ENCODE results near the gene FARP1. TPM values are rescaled to one million over a fixed set of nuclear protein-coding genes. Genes with fewer than 3 reads are reported as not detected.

Gene FARP1
- total RNA-seq, 2 donors from 2014 or later = 0.76 to 0.87 TPM

DNA sequence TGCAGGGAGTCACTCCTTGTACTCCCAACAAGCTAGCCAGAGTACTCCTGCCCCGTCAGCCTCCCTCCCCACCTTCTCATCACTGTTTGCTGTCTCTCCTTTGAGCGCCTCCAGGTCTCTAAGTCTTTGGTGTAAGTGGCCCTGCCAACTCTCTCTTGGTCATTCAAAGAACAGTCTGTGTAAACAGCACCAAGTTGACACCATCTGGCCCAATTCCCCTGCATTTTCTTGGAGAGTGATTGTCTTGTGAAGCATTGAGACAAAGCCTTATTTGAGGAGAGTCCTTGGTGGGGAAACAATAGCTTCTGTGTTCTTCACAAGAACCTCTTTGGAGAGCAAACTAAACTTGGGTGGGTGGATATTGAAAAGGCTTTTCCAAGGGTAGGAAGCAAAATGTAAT is 148.8 kb downstream of the FARP1 start:
- DNase-seq (no peak), ATAC-seq (no peak)
- Mint-ChIP-seq H3K36me3 (ENCODE audit: low read depth) (no peaks in the 10 kb centered on the region), H3K4me3 (no peak overlapping the region), H3K27ac (no peak overlapping the region), H3K4me1 (no peaks in the 10 kb centered on the region), H3K27me3 (peaks cover 33% of the 10 kb centered on the region)
- H3K9me3 ChIP-seq (ENCODE audit: control insufficient read depth, low read length, poor library complexity, severe bottlenecking) = no peaks in the 10 kb centered on the region

DNA sequence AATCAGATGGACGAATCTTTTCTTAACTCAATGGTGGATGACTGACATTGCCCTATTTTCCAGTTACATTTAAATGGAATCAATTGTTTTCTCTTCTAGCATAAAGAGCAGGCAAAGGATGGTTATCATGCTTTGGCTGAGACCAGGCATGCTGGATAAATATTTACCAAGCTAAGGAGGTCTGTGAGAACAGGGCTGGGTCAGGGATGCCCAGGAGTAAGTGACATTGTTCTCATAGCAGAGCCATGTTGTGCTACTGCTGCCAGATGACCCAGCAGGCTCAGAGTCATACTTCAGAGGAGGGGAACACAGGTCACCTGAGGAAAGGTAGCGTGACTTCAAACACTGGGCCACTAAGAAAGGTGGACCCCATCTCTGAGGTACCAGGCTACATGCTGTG is 150.2 kb downstream of the FARP1 start:
- Mint-ChIP-seq H3K4me1 (no peaks in the 10 kb centered on the region), H3K4me3 (no peak overlapping the region), H3K27me3 (peaks cover 46% of the 10 kb centered on the region), H3K27ac (no peak overlapping the region), H3K36me3 (ENCODE audit: low read depth) (no peaks in the 10 kb centered on the region)
- no peak for DNase-seq
- no peak for ATAC-seq
- no peaks in the 10 kb centered on the region for H3K9me3 ChIP-seq (ENCODE audit: control insufficient read depth, low read length, poor library complexity, severe bottlenecking)

DNA sequence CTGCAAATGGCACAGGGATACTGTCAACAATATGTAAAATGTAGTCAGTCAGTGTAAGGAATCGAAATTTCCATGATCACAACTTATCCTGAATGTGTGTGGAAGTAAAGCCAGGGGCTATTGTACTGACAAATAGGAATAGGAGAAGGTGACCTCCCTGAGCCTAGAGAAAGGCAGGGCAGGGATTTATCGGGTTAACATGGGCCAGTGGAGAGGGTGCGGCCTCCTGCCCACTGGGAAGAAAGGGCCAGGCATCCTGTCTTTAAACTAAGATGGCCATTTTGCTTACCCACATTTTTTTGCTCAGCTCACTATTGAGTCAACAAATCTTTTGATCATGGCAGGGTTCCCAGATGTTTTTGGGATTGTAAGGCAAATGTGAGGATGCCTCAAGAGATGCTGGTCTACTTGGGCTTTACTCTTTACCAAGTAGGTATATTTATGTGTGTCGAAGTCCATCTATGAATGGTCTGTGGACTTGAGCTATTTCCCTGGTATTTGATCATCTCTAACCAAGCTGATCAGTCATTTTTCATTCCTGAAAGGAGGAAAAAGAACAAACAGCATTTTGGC is 150.8 kb downstream of the FARP1 start:
- no peak overlapping the region for H3K4me3 Mint-ChIP-seq
- peaks cover 47% of the 10 kb centered on the region for H3K27me3 Mint-ChIP-seq
- H3K9me3 ChIP-seq (ENCODE audit: control insufficient read depth, low read length, poor library complexity, severe bottlenecking) = no peaks in the 10 kb centered on the region
- no peaks in the 10 kb centered on the region for H3K4me1 Mint-ChIP-seq
- no peak overlapping the region for H3K27ac Mint-ChIP-seq
- DNase-seq = no peak
- ATAC-seq = no peak
- no peaks in the 10 kb centered on the region for H3K36me3 Mint-ChIP-seq (ENCODE audit: low read depth)

GRCh38 chr13:98295371-98295770 is 152.5 kb downstream of the FARP1 start:
- Mint-ChIP-seq H3K27ac (no peak overlapping the region), H3K4me1 (no peaks in the 10 kb centered on the region), H3K4me3 (no peak overlapping the region), H3K27me3 (peaks cover 50% of the 10 kb centered on the region), H3K36me3 (ENCODE audit: low read depth) (no peaks in the 10 kb centered on the region)
- no peaks in the 10 kb centered on the region for H3K9me3 ChIP-seq (ENCODE audit: control insufficient read depth, low read length, poor library complexity, severe bottlenecking)
- ATAC-seq (no peak), DNase-seq (no peak)

GRCh38 chr13:98297051-98297450 is 154.2 kb downstream of the FARP1 start:
- H3K9me3 ChIP-seq (ENCODE audit: control insufficient read depth, low read length, poor library complexity, severe bottlenecking) = no peaks in the 10 kb centered on the region
- Mint-ChIP-seq H3K27me3 (peaks cover 55% of the 10 kb centered on the region), H3K36me3 (ENCODE audit: low read depth) (no peaks in the 10 kb centered on the region), H3K4me1 (no peaks in the 10 kb centered on the region), H3K27ac (no peak overlapping the region), H3K4me3 (no peak overlapping the region)
- DNase-seq (no peak), ATAC-seq (no peak)

- no peaks in the 10 kb centered on the region for H3K36me3 Mint-ChIP-seq (ENCODE audit: low read depth)
- H3K27me3 Mint-ChIP-seq = peaks cover 59% of the 10 kb centered on the region
- H3K4me3 Mint-ChIP-seq = no peak overlapping the region
- DNase-seq (no peak), ATAC-seq (no peak)
- no peaks in the 10 kb centered on the region for H3K9me3 ChIP-seq (ENCODE audit: control insufficient read depth, low read length, poor library complexity, severe bottlenecking)
- H3K27ac Mint-ChIP-seq = no peak overlapping the region
- no peaks in the 10 kb centered on the region for H3K4me1 Mint-ChIP-seq
Measured at GRCh38 chr13:98297745-98298144, 154.9 kb downstream of the FARP1 start.

- Mint-ChIP-seq H3K4me1 (peaks cover 2% of the 10 kb centered on the region), H3K36me3 (ENCODE audit: low read depth) (no peaks in the 10 kb centered on the region), H3K27ac (no peak overlapping the region), H3K27me3 (peaks cover 62% of the 10 kb centered on the region), H3K4me3 (no peak overlapping the region)
- H3K9me3 ChIP-seq (ENCODE audit: control insufficient read depth, low read length, poor library complexity, severe bottlenecking) = no peaks in the 10 kb centered on the region
- no peak for ATAC-seq
- DNase-seq = no peak
Measured at GRCh38 chr13:98298599-98298998, 155.7 kb downstream of the FARP1 start.

- H3K36me3 Mint-ChIP-seq (ENCODE audit: low read depth) = no peaks in the 10 kb centered on the region
- no peak for DNase-seq
- peaks cover 63% of the 10 kb centered on the region for H3K27me3 Mint-ChIP-seq
- no peak overlapping the region for H3K4me3 Mint-ChIP-seq
- no peak overlapping the region for H3K27ac Mint-ChIP-seq
- H3K4me1 Mint-ChIP-seq = peaks cover 2% of the 10 kb centered on the region
- ATAC-seq = no peak
- no peaks in the 10 kb centered on the region for H3K9me3 ChIP-seq (ENCODE audit: control insufficient read depth, low read length, poor library complexity, severe bottlenecking)
Measured at GRCh38 chr13:98299235-98299965, 156.5 kb downstream of the FARP1 start.

DNA sequence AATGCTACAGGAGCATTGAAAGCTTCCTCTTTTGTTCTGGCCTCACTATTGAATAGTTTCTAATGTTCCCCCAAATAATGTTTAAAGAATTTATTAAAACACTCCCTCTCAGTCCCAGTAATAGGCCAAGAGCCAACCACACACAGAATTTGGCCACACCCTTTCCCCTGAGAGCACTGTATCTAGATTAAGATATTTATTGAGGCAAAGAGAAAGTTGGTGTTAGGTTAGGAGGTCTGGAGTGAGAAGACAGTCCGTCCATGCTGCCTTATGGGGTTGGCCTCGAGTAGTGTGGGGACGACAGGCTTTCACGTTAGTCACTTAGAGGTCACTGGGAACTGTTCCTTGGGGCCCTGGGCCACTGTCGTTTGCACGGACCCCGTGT is 157.1 kb downstream of the FARP1 start:
- H3K36me3 Mint-ChIP-seq (ENCODE audit: low read depth) = no peaks in the 10 kb centered on the region
- no peak overlapping the region for H3K27ac Mint-ChIP-seq
- H3K4me1 Mint-ChIP-seq = peaks cover 2% of the 10 kb centered on the region
- peaks cover 63% of the 10 kb centered on the region for H3K27me3 Mint-ChIP-seq
- no peaks in the 10 kb centered on the region for H3K9me3 ChIP-seq (ENCODE audit: control insufficient read depth, low read length, poor library complexity, severe bottlenecking)
- H3K4me3 Mint-ChIP-seq = no peak overlapping the region
- ATAC-seq (no peak), DNase-seq (no peak)

DNA sequence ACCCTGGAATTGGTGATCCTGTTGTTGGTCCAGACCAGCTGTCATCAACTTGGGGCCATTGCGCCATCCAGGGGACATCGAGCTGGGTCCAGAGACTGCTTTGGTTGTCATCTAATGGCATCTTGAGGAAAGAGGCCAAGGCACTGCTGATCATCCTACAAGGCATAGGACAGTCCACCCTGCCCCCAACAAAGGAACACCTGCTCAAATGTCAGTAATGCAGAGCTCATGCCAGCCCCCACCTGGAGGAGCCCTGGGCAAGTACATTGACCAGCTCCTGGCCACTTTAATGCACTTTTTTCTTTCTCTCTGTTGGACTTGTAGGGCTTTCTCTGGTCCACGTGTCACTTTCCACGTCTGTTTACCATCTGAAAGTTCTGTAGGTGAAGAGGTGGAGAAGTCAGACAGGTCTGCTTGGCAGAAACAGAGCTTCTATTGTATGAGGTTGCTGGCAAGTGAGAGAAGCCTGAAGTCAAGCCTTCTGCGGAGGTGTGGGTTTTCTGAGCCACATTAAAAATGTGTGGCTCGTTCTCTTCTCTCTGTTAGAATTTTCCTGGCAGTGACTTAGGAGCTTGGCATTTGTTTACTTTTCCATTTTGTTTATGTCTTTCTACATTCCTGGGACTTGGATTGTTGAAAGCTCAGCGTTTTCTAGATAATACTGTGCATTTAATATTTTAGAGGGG is 158.2 kb downstream of the FARP1 start:
- Mint-ChIP-seq H3K27ac (no peak overlapping the region), H3K4me3 (no peak overlapping the region), H3K4me1 (peaks cover 2% of the 10 kb centered on the region), H3K36me3 (ENCODE audit: low read depth) (no peaks in the 10 kb centered on the region), H3K27me3 (peaks cover 63% of the 10 kb centered on the region)
- ATAC-seq (no peak), DNase-seq (no peak)
- H3K9me3 ChIP-seq (ENCODE audit: control insufficient read depth, low read length, poor library complexity, severe bottlenecking) = no peaks in the 10 kb centered on the region

DNA sequence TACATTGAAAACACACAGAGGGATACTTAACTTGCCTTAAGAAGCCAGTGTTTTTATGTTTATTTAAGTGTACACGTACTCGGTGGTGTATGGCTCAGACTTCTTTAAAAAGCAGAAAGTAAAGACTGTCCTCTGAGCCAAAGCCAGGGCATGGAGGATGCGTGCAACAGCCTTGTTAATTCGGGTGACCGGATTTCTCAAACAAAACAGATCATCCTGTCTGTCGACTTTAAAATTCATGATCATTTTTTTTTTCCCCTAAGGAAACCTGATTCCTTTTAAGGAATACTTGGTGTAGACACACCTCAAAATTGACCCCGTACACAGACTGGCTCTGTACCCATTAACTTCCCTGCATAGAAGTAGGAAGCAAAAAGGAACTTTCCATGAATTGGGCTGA is 158.8 kb downstream of the FARP1 start:
- Mint-ChIP-seq H3K36me3 (ENCODE audit: low read depth) (no peaks in the 10 kb centered on the region), H3K27me3 (peaks cover 57% of the 10 kb centered on the region), H3K4me1 (peaks cover 2% of the 10 kb centered on the region), H3K27ac (no peak overlapping the region), H3K4me3 (no peak overlapping the region)
- H3K9me3 ChIP-seq (ENCODE audit: control insufficient read depth, low read length, poor library complexity, severe bottlenecking) = no peaks in the 10 kb centered on the region
- ATAC-seq (no peak), DNase-seq (no peak)

DNA sequence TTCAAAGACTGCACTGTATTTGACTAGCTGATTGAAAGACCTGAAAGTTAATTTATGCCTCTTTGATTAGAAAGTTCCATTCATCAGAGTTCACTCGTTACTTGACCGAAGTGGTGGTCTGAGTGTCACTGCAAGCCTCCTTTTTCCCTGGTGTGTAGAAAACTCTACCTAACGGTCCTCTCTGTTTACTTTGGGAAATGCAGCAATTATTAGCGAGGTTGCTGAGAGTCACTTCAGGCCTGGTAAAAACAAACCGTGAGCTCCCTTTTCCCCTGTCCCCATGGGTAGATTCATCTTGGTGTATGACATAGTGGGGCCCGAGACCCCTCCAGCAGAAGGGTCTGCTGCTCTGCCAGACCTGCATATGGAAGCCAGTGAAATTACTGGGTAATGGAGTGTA is 161.0 kb downstream of the FARP1 start:
- peaks cover 2% of the 10 kb centered on the region for H3K4me1 Mint-ChIP-seq
- H3K4me3 Mint-ChIP-seq = no peak overlapping the region
- DNase-seq = no peak
- no peak overlapping the region for H3K27ac Mint-ChIP-seq
- H3K9me3 ChIP-seq (ENCODE audit: control insufficient read depth, low read length, poor library complexity, severe bottlenecking) = no peaks in the 10 kb centered on the region
- H3K36me3 Mint-ChIP-seq (ENCODE audit: low read depth) = no peaks in the 10 kb centered on the region
- H3K27me3 Mint-ChIP-seq = peaks cover 42% of the 10 kb centered on the region
- ATAC-seq = no peak

- DNase-seq (no peak), ATAC-seq (no peak)
- Mint-ChIP-seq H3K4me3 (no peak overlapping the region), H3K27ac (no peak overlapping the region), H3K36me3 (ENCODE audit: low read depth) (no peaks in the 10 kb centered on the region), H3K4me1 (peaks cover 2% of the 10 kb centered on the region), H3K27me3 (peaks cover 33% of the 10 kb centered on the region)
- H3K9me3 ChIP-seq (ENCODE audit: control insufficient read depth, low read length, poor library complexity, severe bottlenecking) = no peaks in the 10 kb centered on the region
Measured at GRCh38 chr13:98305670-98306069, 162.8 kb downstream of the FARP1 start.

Measured in T-helper 17 cell (primary cell).